GM13977 (cell line): ENCODE data around the gene RELN.

Source experiments
- DNase-seq: peaks from one replicate; pipeline ENCODE4 v3.0.0; 2012; ENCODE audit warnings: low spot score
- in situ Hi-C: fragments of 300-500 bp; cut with MboI; formaldehyde crosslinking; loops from one replicate; pipeline ENCODE4 v1.12.0; 2022; ENCODE audit warnings: low sequenced_read_pairs, low pct_unique_long_range_greater_than_20kb, mixed read lengths, inconsistent platforms; ENCODE audit not compliant: unreplicated experiment
- TF ChIP-seq, protein P1 (sequence below): IDR thresholded peaks from 2 replicates; pipeline ENCODE4 v1.5.1; 2012; ENCODE audit warnings: mild to moderate bottlenecking, control low read depth; ENCODE audit not compliant: insufficient read depth; ENCODE audit errors: extremely low read depth, missing control alignments

Gene RELN

DNA sequence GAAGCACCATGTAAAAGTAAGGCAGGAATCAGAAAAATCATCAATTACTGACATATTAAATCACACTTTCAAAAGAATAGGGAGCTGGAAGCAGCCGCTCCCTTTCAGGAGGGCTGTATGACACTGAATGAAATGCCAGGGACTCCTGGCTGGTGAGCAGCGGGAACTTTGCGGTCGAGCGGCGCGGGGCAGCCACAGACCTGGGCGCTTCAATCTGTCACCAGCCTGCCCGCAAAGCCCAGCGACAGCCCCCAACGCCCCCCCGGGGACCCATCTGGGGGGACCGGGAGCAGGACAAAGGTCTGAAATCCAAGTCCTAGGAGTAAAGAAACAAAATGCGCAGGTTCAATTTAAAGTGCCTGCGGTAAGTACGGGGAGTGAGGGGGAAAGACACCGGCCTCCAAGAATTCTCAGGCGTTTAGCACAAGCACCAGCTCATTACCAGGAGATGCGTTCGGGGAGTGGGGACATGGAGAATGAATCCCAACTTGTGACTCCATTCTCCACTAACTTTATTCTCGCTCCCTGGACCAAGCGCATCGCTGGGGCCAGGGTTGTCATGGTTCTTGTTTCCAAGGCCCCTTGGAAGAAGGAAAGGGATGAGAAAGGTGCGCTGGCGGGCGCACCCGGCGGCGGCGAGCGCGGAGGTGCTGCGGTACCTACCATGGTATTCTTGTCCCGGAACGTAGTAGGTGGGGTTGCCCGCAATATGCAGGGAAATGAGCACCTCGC is 824 bp downstream of the RELN start:
- no peak for DNase-seq
- in situ Hi-C loops: no loop called here
- TF ChIP-seq, protein P1, sequence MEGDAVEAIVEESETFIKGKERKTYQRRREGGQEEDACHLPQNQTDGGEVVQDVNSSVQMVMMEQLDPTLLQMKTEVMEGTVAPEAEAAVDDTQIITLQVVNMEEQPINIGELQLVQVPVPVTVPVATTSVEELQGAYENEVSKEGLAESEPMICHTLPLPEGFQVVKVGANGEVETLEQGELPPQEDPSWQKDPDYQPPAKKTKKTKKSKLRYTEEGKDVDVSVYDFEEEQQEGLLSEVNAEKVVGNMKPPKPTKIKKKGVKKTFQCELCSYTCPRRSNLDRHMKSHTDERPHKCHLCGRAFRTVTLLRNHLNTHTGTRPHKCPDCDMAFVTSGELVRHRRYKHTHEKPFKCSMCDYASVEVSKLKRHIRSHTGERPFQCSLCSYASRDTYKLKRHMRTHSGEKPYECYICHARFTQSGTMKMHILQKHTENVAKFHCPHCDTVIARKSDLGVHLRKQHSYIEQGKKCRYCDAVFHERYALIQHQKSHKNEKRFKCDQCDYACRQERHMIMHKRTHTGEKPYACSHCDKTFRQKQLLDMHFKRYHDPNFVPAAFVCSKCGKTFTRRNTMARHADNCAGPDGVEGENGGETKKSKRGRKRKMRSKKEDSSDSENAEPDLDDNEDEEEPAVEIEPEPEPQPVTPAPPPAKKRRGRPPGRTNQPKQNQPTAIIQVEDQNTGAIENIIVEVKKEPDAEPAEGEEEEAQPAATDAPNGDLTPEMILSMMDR: no peak

DNA sequence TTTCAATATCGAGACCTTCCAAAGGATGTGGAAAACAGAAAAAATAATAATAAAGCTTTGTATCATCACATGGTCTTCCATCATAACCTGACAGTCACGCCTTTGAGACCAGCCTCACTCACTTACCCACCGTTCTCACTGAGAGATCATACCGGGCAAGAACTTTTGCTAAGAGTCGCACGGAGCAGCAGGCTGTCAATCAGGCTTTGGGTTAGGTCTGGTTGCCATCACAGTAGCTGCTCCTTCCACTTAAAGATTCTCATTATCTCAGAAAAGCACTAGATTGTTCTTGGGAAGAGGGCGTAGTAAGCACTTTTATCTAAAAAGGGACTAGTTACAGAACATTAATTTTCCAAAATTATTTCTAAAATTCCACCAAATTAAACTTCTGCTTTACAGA is 2.0 kb downstream of the RELN start:
- TF ChIP-seq, protein P1: no peak
- in situ Hi-C loops: no loop called here
- no peak for DNase-seq

DNA sequence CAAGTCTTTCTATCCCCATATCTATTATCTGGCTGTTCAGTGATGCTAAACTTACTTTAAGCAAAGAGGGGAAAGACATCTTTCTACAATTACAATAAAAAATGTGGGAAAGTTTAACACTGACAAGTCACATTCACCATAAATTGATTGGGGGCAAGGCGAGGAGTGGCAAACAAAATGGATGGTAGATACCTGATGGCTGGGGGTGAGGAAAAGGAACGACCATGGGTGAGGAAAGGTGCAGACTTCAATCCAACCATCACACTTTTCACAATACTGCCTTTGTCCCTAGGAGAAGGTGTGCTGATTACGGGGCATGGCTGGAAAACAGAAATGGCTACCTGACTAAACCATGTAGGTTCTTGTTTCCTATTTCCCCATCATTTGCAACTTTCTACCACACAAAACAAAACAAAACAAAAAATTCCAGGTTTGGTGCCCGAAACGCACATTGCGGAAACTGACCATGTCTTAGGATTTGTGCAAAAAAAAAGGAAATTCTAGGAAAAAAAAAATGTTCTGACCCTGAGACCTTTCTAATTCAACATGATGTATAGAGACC is 3.8 kb downstream of the RELN start:
- in situ Hi-C loops: no loop called here

DNA sequence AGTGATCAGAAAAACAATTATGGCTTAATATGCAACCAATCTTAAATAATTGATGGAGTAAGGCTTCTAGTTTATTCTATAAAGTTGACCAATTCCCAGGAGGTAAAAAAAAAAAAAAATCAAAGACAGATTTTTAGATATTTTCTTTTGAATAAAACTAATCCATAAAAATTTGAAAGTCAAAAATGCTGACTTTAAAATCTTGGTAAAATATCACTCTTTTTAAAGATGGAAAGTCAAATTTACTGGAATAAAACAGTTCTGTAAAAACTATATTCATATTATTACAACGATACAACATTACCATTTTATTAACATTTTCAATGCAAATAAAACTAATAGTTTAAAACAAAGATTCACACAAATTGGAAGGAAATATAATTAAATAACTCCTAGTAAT is 5.4 kb downstream of the RELN start:
- in situ Hi-C loops: no loop called here
- no peak for DNase-seq
- TF ChIP-seq, protein P1: no peak

More for the DNA sequence above, 3.8 kb downstream of the RELN start:
- TF ChIP-seq, protein P1: no peak
- no peak for DNase-seq

DNA sequence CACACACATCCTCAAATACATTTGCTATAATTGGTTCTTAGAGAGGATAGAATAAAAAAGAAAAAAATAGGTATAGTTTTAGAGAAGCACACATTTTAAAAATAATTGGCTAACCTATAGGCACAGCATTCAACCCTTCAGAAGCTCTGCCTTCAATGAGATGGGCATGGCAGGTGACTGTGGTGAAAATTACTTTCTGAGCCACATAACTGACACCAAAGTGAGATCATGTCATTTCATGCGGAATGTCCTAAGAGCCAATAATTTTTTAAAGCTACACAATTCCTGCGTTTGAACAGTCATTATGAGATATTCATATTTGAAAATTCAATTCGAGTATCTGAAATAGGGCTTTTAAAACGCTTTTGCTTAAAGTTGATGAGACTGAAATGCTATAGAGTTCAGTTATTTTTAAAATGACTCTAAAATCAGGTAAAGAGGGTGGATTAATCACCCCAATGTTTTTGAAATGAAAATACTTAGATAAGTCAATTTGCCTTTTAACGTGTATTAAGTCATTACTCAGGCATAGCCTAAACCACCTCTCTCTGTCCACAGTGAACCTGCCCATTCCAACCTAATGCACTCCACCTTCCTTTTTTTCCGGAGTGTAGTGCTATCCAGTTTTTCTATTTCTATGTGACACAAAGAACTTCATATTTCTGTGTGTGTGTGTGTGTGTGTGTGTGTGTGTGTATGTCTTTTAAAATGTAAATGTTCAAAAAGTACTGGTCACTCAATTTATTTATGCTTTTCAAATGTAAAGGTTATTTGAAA is 6.1 kb downstream of the RELN start:
- TF ChIP-seq, protein P1: no peak
- in situ Hi-C loops: no loop called here
- no peak for DNase-seq

DNA sequence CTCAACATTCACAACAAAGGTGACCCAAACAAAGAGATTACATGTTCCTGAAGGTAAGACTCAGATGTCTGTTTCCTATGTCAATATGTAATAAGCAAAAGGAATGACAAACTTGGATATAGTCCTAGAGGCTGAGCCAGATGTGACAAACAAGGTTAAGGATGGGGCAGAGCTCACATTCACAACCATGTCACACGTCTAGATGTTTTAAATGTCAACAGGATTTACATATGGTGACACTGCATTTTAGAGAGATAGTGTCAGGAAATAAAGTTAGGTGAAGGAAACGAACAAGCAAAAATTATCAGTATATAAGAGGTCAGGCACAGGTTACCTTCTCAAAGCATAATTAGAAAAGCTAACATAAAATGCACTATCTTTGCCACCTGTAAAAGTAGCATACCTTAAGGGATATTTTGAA is 8.4 kb downstream of the RELN start:
- in situ Hi-C loops: no loop called here
- no peak for DNase-seq
- TF ChIP-seq, protein P1: no peak
